ENCODE results near the gene RUNX2. TPM values are rescaled to one million over a fixed set of nuclear protein-coding genes. Genes with fewer than 3 reads are reported as not detected.

The RUNX2 gene
- total RNA-seq, 3 donors from 2014 or later = 2.7 to 7.3 (median 7.2) TPM

- Histone ChIP-seq H3K36me3 (no peaks in the 10 kb centered on the region), H3K27ac (peak overlapping the region; percentile 84 to 96), H3K4me1 (peaks cover 0 to 13% of the 10 kb centered on the region in 2 donors), H3K27me3 (peaks cover 0 to 22% of the 10 kb centered on the region in 2 donors), H3K4me3 (peak overlapping the region; percentile 53 to 93 (median 76)), H3K9me3 (no peaks in the 10 kb centered on the region)
- intact Hi-C loops (cut with DNase I; ENCODE audit: low total_unique reads) = loop anchor here (10.0 kb wide), 1 partner anchor 422 kb away; no protein-coding TSS in a partner anchor
- no peak for DNase-seq (ENCODE audit: low spot score in 2 of 2)
- TF ChIP-seq POLR2A (IDR thresholded peaks at IDR 0.05) = no peak
- TF ChIP-seq CTCF (IDR thresholded peaks at IDR 0.05) = no peak
- TF ChIP-seq POLR2AphosphoS5 (IDR thresholded peaks at IDR 0.05) = no peak
Measured at GRCh38 chr6:45422503-45423110, 94.5 kb downstream of the RUNX2 start.

- TF ChIP-seq POLR2A (IDR thresholded peaks at IDR 0.05) = no peak
- TF ChIP-seq POLR2AphosphoS5 (IDR thresholded peaks at IDR 0.05) = peak in 1 of 3 donors; percentile 16
- Histone ChIP-seq H3K27me3 (peaks cover 0 to 22% of the 10 kb centered on the region in 2 donors), H3K27ac (peak overlapping the region; percentile 84 to 96), H3K4me3 (peak overlapping the region; percentile 53 to 93 (median 76)), H3K4me1 (peaks cover 0 to 13% of the 10 kb centered on the region in 2 donors), H3K9me3 (no peaks in the 10 kb centered on the region), H3K36me3 (no peaks in the 10 kb centered on the region)
- intact Hi-C loops (cut with DNase I; ENCODE audit: low total_unique reads) = loop anchor here (10.0 kb wide), 1 partner anchor 422 kb away; no protein-coding TSS in a partner anchor
- DNase-seq (ENCODE audit: low spot score in 2 of 2) = no peak
Measured at GRCh38 chr6:45423111-45423823, 95.1 kb downstream of the RUNX2 start.

GRCh38 chr6:45423824-45424450 lies 95.8 kb downstream of the RUNX2 start:
- DNase-seq (ENCODE audit: low spot score in 2 of 2) = no peak
- Histone ChIP-seq H3K9me3 (no peaks in the 10 kb centered on the region), H3K27me3 (peaks cover 0 to 16% of the 10 kb centered on the region in 2 donors), H3K36me3 (no peaks in the 10 kb centered on the region), H3K27ac (peak overlapping the region; percentile 84 to 96), H3K4me1 (peaks cover 0 to 13% of the 10 kb centered on the region in 2 donors), H3K4me3 (peak overlapping the region; percentile 53 to 93 (median 76))
- TF ChIP-seq POLR2AphosphoS5 (IDR thresholded peaks at IDR 0.05) (no peak), POLR2A (IDR thresholded peaks at IDR 0.05) (no peak), CTCF (IDR thresholded peaks at IDR 0.05) (no peak)
- intact Hi-C loops (cut with DNase I; ENCODE audit: low total_unique reads) = loop anchor here (10.0 kb wide), 1 partner anchor 421 kb away; no protein-coding TSS in a partner anchor

DNA sequence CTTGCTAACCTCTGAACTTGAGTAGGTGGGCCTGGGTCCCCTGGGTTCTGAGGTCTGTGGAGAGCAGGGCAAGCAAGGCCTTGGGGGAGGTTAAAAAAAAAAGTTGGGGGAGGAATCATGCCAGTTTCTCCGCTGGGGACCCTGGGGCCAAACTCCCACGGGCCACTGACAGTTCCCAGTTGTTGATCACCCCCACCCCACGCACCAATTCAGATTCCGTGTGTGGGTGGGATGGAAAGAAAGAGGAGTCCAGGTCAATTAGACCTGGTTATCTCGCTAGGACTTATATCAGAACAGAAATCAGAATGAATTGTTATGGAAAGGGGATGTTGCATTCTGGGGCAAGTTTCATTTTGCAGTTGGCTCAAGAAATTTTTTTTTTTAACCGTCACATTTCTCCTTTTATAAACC lies 96.3 kb downstream of the RUNX2 start:
- Histone ChIP-seq H3K27me3 (peaks cover 0 to 15% of the 10 kb centered on the region in 2 donors), H3K27ac (peak overlapping the region; percentile 84 to 96), H3K4me1 (peaks cover 0 to 13% of the 10 kb centered on the region in 2 donors), H3K4me3 (peak overlapping the region; percentile 53 to 93 (median 76)), H3K9me3 (no peaks in the 10 kb centered on the region), H3K36me3 (no peaks in the 10 kb centered on the region)
- no peak for DNase-seq (ENCODE audit: low spot score in 2 of 2)
- intact Hi-C loops (cut with DNase I; ENCODE audit: low total_unique reads) = loop anchor here (10.0 kb wide), 1 partner anchor 420 kb away; no protein-coding TSS in a partner anchor
- TF ChIP-seq POLR2AphosphoS5 (IDR thresholded peaks at IDR 0.05) (no peak), POLR2A (IDR thresholded peaks at IDR 0.05) (no peak), CTCF (IDR thresholded peaks at IDR 0.05) (no peak)

GRCh38 chr6:45426251-45426650 lies 98.1 kb downstream of the RUNX2 start:
- peaks cover 0 to under 1% of the 10 kb centered on the region in 2 donors for H3K4me1 ChIP-seq
- DNase-seq (ENCODE audit: low spot score in 2 of 2) = no peak
- intact Hi-C loops (cut with DNase I; ENCODE audit: low total_unique reads) = loop anchor here (10.0 kb wide), 1 partner anchor 419 kb away; no protein-coding TSS in a partner anchor
- TF ChIP-seq CTCF (IDR thresholded peaks at IDR 0.05) = no peak
- no peak for TF ChIP-seq POLR2A (IDR thresholded peaks at IDR 0.05)
- no peak for TF ChIP-seq POLR2AphosphoS5 (IDR thresholded peaks at IDR 0.05)
- H3K9me3 ChIP-seq = no peaks in the 10 kb centered on the region
- no peaks in the 10 kb centered on the region for H3K36me3 ChIP-seq
- no peak overlapping the region for H3K27ac ChIP-seq
- H3K27me3 ChIP-seq = peaks cover 0 to under 1% of the 10 kb centered on the region in 2 donors
- H3K4me3 ChIP-seq = no peak overlapping the region

Measured in breast epithelium (tissue), 4 donors.